Caco-2 (cell line): ENCODE data around the gene CAMK1D. TPM values are rescaled to one million over a fixed set of nuclear protein-coding genes. Genes with fewer than 3 reads are reported as not detected.

ENCODE experiments used
- BruUV-seq: library from RNA; stranded (reverse); fragments of 400-500 nt; replicated peaks from 2 replicates; lab custom pipeline; 2021; lab: Mats Ljungman, UMichigan
- CTCF ChIA-PET: fragments of 300-600 bp; sonication (Branson Sonifier 250); formaldehyde crosslinking; loops from one replicate; lab custom pipeline; 2022; ENCODE audit warnings: antibody characterized with exemption; lab: Charles Lee
- POLR2A ChIA-PET: fragments of 300-600 bp; sonication (Branson Sonifier 250); formaldehyde crosslinking; loops from one replicate; lab custom pipeline; 2022; ENCODE audit warnings: antibody characterized with exemption; lab: Charles Lee
- DNase-seq, 2 experiments: peaks; one replicate each; pipeline versions ENCODE4 v3.0.0 to v3.0.0-alpha.2; 2020 to 2022
- H3K27me3 ChIP-seq: replicated peaks from 2 replicates; pipeline ENCODE4 v1.6.0; 2011; ENCODE audit warnings: low read length; ENCODE audit not compliant: control insufficient read depth, insufficient read depth
- H3K36me3 ChIP-seq: 2 replicates; pipeline ENCODE4 v1.5.1; 2011; ENCODE audit warnings: low read length; ENCODE audit not compliant: control insufficient read depth, insufficient read depth
- H3K4me1 ChIP-seq: fragments of 250-450 bp; sonication (Bioruptor Pico); 2 replicates; pipeline ENCODE4 v1.5.1; 2020; ENCODE audit warnings: mild to moderate bottlenecking
- H3K4me3 ChIP-seq: 2 replicates; pipeline ENCODE4 v1.5.1; 2011; ENCODE audit warnings: low read depth, mild to moderate bottlenecking, control low read depth, low read length
- H3K9me3 ChIP-seq: fragments of 250-450 bp; sonication (Bioruptor Pico); 2 replicates; pipeline ENCODE4 v1.5.1; 2020; ENCODE audit warnings: mild to moderate bottlenecking, moderate library complexity
- H3K27ac Mint-ChIP-seq: one replicate; pipeline ENCODE4 v1.8.0; 2022; ENCODE audit warnings: mixed read lengths; ENCODE audit not compliant: unreplicated experiment
- H3K27me3 Mint-ChIP-seq: one replicate; pipeline ENCODE4 v1.8.0; 2022; ENCODE audit warnings: mixed read lengths; ENCODE audit not compliant: insufficient read depth, unreplicated experiment
- H3K36me3 Mint-ChIP-seq: one replicate; pipeline ENCODE4 v1.8.0; 2022; ENCODE audit warnings: mild to moderate bottlenecking, mixed read lengths; ENCODE audit not compliant: insufficient read depth, unreplicated experiment
- H3K4me1 Mint-ChIP-seq: one replicate; pipeline ENCODE4 v1.8.0; 2022; ENCODE audit warnings: low read depth, mixed read lengths; ENCODE audit not compliant: unreplicated experiment
- H3K4me3 Mint-ChIP-seq: one replicate; pipeline ENCODE4 v1.8.0; 2022; ENCODE audit warnings: mild to moderate bottlenecking, moderate library complexity, mixed read lengths; ENCODE audit not compliant: unreplicated experiment
- H3K9me3 Mint-ChIP-seq: one replicate; pipeline ENCODE4 v1.8.0; 2022; ENCODE audit warnings: mixed read lengths; ENCODE audit not compliant: unreplicated experiment
- CTCF ChIP-seq, 2 experiments: fragments of 200-600 bp in 1 of 2; IDR thresholded peaks; 1 replicate in 1 of 2; 2 replicates in 1 of 2; pipeline versions ENCODE4 v1.5.1 to v1.8.0; 2011 to 2022; ENCODE audit warnings: antibody characterized with exemption in 1 of 2, control low read depth in 1 of 2, inconsistent platforms in 1 of 2, low read depth in 1 of 2, low read length in 1 of 2, mild to moderate bottlenecking in 1 of 2, moderate library complexity in 1 of 2; ENCODE audit not compliant: insufficient read depth in 1 of 2, severe bottlenecking in 1 of 2, unreplicated experiment in 1 of 2
- intact Hi-C: fragments of 100-400 bp; cut with micrococcal nuclease; formaldehyde crosslinking; loops from one replicate; pipeline ENCODE4 v1.10.0; 2022; ENCODE audit not compliant: unreplicated experiment
- total RNA-seq: library from RNA; stranded (reverse); gene quantifications from 2 replicates; pipeline ENCODE4 v1.2.3, GENCODE V29; 2022

The CAMK1D gene
- total RNA-seq, 1 experiment from 2014 or later, result 10.9 TPM

GRCh38 chr10:12420530-12421120 lies 71.3 kb downstream of the CAMK1D start:
- BruUV-seq, result no TSS peak
- H3K9me3 Mint-ChIP-seq, result no peaks in the 10 kb centered on the region
- Histone ChIP-seq H3K4me3 (no peak overlapping the region), H3K9me3 (no peaks in the 10 kb centered on the region), H3K27me3 (no peaks in the 10 kb centered on the region), H3K36me3 (no peaks in the 10 kb centered on the region), H3K4me1 (no peaks in the 10 kb centered on the region)
- H3K4me3 Mint-ChIP-seq, result no peak overlapping the region
- TF ChIP-seq CTCF (IDR thresholded peaks at IDR 0.05; ENCODE audit: insufficient read depth in 1 of 2, low read depth in 1 of 2, low read length in 1 of 2, severe bottlenecking in 1 of 2, unreplicated experiment in 1 of 2), result no peak
- no peak overlapping the region for H3K27ac Mint-ChIP-seq
- no peaks in the 10 kb centered on the region for H3K4me1 Mint-ChIP-seq
- CTCF ChIA-PET, result interaction anchor here (0.6 kb wide), 2 partner anchors 236 to 354 kb away, joined by 3 to 7 read pairs; no protein-coding TSS in a partner anchor
- H3K27me3 Mint-ChIP-seq, result no peaks in the 10 kb centered on the region
- H3K36me3 Mint-ChIP-seq, result peaks cover 6% of the 10 kb centered on the region
- peak in 1 of 2 experiments; percentile 16 for DNase-seq
- intact Hi-C loops, result no loop called here
- POLR2A ChIA-PET, result interaction anchor here (0.5 to 0.6 kb wide), 2 partner anchors 258 to 689 kb away, joined by 3 to 7 read pairs; no protein-coding TSS in a partner anchor

GRCh38 chr10:12422189-12422588 lies 72.8 kb downstream of the CAMK1D start:
- Mint-ChIP-seq H3K4me1 (no peaks in the 10 kb centered on the region), H3K27ac (no peak overlapping the region), H3K27me3 (no peaks in the 10 kb centered on the region), H3K36me3 (peaks cover 6% of the 10 kb centered on the region), H3K9me3 (no peaks in the 10 kb centered on the region), H3K4me3 (no peak overlapping the region)
- intact Hi-C loops, result no loop called here
- DNase-seq, result no peak
- no peak for TF ChIP-seq CTCF (IDR thresholded peaks at IDR 0.05; ENCODE audit: insufficient read depth in 1 of 2, low read depth in 1 of 2, low read length in 1 of 2, severe bottlenecking in 1 of 2, unreplicated experiment in 1 of 2)
- H3K9me3 ChIP-seq, result no peaks in the 10 kb centered on the region
- CTCF ChIA-PET, result no interaction called here
- BruUV-seq, result no TSS peak
- no peaks in the 10 kb centered on the region for H3K27me3 ChIP-seq
- no peaks in the 10 kb centered on the region for H3K36me3 ChIP-seq
- POLR2A ChIA-PET, result no interaction called here
- H3K4me1 ChIP-seq, result no peaks in the 10 kb centered on the region
- H3K4me3 ChIP-seq, result no peak overlapping the region

GRCh38 chr10:12423896-12424295 lies 74.5 kb downstream of the CAMK1D start:
- no peak for TF ChIP-seq CTCF (IDR thresholded peaks at IDR 0.05; ENCODE audit: insufficient read depth in 1 of 2, low read depth in 1 of 2, low read length in 1 of 2, severe bottlenecking in 1 of 2, unreplicated experiment in 1 of 2)
- CTCF ChIA-PET, result no interaction called here
- Mint-ChIP-seq H3K27ac (no peak overlapping the region), H3K4me1 (no peaks in the 10 kb centered on the region), H3K36me3 (peaks cover 6% of the 10 kb centered on the region), H3K9me3 (no peaks in the 10 kb centered on the region), H3K4me3 (no peak overlapping the region), H3K27me3 (no peaks in the 10 kb centered on the region)
- H3K36me3 ChIP-seq, result no peaks in the 10 kb centered on the region
- H3K4me1 ChIP-seq, result no peaks in the 10 kb centered on the region
- intact Hi-C loops, result no loop called here
- POLR2A ChIA-PET, result no interaction called here
- H3K27me3 ChIP-seq, result no peaks in the 10 kb centered on the region
- no peaks in the 10 kb centered on the region for H3K9me3 ChIP-seq
- BruUV-seq, result no TSS peak
- H3K4me3 ChIP-seq, result no peak overlapping the region
- DNase-seq, result peak in 1 of 2 experiments; percentile 27
